Fibroblast of skin of right quadriceps (primary cell): Measurements from ENCODE around the gene BLM.
"Not testable (repeated sequence)": the region's sequence is repeated elsewhere in the genome, so short reads cannot be mapped to it uniquely, and the experiment has no call there.

Source experiments
- DNase-seq: peaks from one replicate; pipeline ENCODE4 v3.0.0-alpha.2; 2013

Gene BLM

DNA sequence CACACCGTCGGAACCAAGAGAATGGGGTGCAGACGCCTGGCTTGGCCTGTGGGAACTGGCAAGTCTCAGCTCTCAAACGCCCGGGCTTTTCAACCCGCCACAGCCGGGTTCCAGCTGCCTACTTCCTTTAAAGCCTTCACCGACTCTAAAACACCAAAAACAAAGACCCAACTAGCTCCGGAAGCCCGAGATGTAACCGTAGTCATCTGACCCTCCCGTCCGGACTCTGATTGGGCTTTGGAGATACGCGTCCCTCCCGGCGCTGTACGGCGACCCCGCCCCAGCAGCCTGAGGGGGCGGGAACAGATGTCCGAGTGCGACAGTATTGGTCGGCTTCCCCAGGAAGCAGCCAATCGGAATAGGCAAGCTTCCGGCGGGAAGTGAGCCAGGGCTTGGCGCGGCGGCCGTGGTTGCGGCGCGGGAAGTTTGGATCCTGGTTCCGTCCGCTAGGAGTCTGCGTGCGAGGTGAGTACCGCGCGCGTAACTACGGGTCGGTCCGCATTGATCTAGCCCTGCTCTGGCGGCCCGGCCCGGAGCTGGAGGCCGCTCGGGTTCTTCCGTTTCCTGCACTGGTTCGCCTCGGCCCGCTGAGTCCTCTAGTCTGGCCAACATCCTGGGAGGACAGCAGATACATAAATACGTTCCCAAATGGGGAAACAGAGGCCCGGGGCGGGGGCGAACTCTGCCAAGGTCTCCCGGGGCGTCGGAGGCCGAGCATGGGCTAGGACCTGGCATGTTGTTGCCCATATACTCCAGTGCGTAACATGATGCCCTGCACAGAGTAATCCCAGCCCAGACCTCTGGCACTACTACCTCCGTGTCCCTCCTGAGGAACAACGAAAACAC is at the start of gene BLM:
Gene BLM, plus strand, starts transcription at position 371 of the 846 bp plus-strand sequence. CDS start 30,047 bp downstream, outside the sequence.
- peak; percentile 97 for DNase-seq

- DNase-seq, result not testable (repeated sequence)
These were observed 49.3 kb upstream of the BLM start for GRCh38 chr15:90667755-90668345.

- not testable (repeated sequence) for DNase-seq
These were observed 46.5 kb upstream of the BLM start for GRCh38 chr15:90670631-90671030.

GRCh38 chr15:90671216-90671615 is 45.9 kb upstream of the BLM start:
- no peak for DNase-seq

- not testable (repeated sequence) for DNase-seq
These were observed 43.8 kb upstream of the BLM start for GRCh38 chr15:90673357-90673756.

- DNase-seq, result peak; percentile 50
These were observed 42.7 kb upstream of the BLM start for GRCh38 chr15:90674476-90674875.

GRCh38 chr15:90675464-90675863 is 41.7 kb upstream of the BLM start:
- no peak for DNase-seq

DNA sequence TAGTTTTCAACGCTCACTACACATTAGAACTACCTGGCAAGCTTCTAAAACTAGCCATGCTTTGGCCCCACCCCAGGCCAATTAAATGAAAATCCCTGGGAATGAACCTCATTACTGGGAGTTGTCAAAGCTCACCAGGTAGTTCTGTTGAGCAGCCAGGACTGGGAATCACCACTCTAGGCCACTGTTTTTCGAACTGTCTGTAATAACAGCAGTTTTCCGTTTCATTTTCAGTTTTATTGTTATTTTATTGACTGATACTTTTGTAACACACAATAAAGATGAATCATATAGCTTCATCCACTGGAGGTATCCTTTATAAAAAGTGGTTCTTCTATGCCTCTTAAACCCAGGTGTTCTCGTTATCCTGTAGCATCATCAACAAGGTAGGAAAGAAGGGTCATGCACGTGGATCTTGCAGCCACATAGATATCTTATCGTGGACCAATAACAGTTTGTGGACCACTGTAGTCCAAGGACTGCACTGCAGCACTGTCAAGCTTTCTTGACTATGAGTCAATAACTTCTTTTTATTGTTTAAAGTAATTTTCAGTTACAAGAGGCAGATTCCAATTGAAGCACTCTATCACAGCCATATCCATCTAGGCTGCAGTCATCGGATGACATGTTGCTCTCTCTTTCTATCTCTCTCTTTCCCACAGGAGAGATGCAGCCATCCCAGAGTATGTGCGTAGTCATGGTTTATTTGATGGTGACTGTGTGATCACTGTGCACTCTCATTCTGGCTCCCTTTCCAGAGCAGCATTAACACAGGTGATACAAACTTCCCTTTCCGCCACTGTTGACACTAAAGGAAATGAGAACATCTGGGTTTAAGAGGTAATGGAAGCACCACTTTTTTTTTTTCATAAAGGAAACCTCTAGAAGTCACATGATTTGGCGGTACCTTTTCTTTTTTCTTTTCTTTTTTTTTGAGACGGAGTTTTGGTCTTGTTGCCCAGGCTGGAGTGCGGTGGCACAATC is 39.0 kb upstream of the BLM start:
- DNase-seq, result no peak

DNA sequence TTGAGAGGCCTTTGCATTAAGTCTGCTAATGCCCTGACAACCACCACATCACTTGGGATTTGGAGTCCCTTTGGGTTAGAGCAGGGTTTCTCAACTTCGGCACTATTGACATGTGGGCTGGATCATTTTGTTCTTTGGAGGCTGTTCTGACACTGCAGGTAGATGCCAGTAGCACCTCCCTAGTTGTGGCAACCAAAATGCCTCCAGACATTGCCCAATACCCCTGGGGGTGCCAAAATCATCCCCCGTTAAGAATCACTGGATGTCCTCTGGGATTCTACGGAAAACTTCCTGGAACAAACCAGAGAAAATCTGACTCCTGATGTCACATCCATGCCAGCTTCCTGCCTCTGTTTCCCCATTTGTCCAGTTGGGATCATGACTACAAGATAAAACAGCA is 37.2 kb upstream of the BLM start:
- DNase-seq, result no peak

DNA sequence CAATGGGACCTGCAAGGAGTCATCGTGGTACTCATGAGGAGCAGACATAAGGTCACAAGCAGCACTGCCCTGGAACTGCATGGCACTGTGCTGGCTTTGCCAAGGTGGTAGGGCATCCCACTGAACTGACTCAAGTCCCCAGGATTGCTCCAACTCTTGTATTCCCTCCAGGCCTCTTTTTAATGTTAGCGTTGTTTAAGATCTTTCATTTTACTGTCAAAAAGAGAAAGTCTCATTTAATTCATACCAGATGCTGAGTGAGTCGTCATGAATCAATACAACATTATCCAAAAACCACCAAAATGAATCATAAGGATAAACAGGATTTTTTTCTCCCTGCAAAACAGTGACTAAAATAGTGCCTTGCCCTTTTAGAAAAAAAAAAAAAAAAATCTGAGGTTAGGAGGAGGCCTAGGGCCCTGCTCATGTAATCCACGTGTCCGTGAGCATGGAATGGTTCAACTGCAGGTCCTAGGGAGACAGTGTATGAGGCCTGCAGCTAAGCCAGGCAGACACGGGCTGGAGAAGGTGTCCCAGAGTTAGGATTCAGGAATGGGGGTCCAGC is 36.7 kb upstream of the BLM start:
- peak; percentile 98 for DNase-seq

- DNase-seq, result no peak
These were observed 36.1 kb upstream of the BLM start for GRCh38 chr15:90681056-90681455.

DNA sequence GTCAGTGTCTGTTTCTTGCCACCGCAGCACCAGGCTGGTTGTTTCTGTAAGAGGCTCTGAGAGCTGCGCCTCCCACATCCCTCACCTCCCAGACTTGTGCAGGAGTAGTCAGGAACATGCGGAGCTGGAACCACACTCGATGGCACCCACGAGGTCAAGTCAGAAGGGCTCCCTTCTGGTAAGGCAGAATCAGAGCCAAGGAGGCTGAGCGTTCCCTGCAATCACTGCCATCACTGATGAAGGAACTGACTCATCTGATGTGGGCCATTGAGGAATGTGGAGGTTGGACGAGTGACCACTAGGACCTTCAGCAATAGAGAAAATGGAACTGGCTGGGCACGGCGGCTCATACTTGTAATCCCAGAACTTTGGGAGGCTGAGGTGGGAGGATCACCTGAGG is 35.7 kb upstream of the BLM start:
- DNase-seq, result peak; percentile 80

- no peak for DNase-seq
These were observed 33.8 kb upstream of the BLM start for GRCh38 chr15:90683371-90683770.

- peak; percentile 43 for DNase-seq
These were observed 33.3 kb upstream of the BLM start for GRCh38 chr15:90683876-90684275.

DNA sequence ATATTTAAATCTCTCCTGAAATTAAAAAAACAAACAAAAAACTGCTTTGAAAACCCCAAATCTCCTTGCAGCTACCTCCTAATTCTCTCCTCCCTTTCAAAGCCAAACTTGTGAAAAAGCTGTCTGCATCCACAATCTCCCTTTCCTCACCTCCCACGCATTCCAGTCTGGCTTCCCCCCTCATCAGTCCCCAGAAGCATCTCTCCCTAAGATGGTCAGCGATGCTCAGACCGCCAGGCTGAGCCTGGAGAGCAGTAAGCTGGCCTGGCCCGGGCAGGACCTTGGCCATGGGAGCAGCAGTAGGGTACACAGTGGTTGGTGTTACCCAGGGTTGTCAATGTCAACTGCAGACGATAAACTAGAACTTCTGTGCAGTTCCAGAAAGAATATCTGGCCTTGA is 32.9 kb upstream of the BLM start:
- DNase-seq, result no peak

- no peak for DNase-seq
These were observed 31.3 kb upstream of the BLM start for GRCh38 chr15:90685591-90686434.

GRCh38 chr15:90686435-90687218 is 30.5 kb upstream of the BLM start:
- no peak for DNase-seq

GRCh38 chr15:90689326-90689961 is 27.7 kb upstream of the BLM start:
- DNase-seq, result not testable (repeated sequence)

DNA sequence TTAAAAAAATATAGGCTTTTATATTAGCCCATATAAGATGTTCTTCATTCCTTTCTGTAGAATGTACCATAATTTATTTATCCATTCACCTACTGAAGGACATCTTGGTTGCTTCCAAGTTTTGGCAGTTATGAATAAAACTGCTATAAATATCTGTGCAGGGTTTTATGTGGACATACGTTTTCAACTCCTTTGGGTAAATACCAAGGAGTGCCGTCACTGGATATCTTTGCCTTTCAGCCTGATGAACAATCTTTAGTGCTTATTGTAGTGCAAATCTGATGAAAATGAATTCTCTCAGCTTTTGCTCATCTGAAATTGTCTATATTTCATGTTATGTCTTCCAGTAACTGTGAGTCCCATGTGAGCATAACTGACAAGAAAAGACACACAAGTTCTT is 26.6 kb upstream of the BLM start:
- DNase-seq, result peak; percentile 47

- no peak for DNase-seq
These were observed 25.8 kb upstream of the BLM start for GRCh38 chr15:90691369-90691768.
